GM12878 (cell line): ENCODE data around the gene BCKDK.

Source experiments
- BCL3 ChIP-seq: IDR thresholded peaks from 2 replicates; pipeline ENCODE4 v1.6.1; 2011; ENCODE audit warnings: borderline replicate concordance, low read depth, mild to moderate bottlenecking, moderate library complexity, low read length; ENCODE audit not compliant: insufficient read depth, poor library complexity, severe bottlenecking
- CEBPZ ChIP-seq: fragments of 150-350 bp; IDR thresholded peaks from 2 replicates; pipeline ENCODE4 v1.6.1; 2016; ENCODE audit warnings: low read depth, low read length
- CHD2 ChIP-seq: IDR thresholded peaks from 2 replicates; pipeline ENCODE4 v1.6.1; 2011; ENCODE audit warnings: low read depth, low read length, improper control_type of control experiment, borderline replicate concordance
- CTCF ChIP-seq, 3 experiments: IDR thresholded peaks in 2 of 3; conservative IDR thresholded peaks in 1 of 3; 2 replicates each; pipeline ENCODE4 v1.5.1; 2011; ENCODE audit warnings: low read depth in 3 of 3, low read length in 3 of 3, mild to moderate bottlenecking in 3 of 3, control low read depth in 2 of 3, moderate library complexity in 2 of 3, inconsistent platforms in 1 of 3, mixed read lengths in 1 of 3; ENCODE audit not compliant: control insufficient read depth in 2 of 3, insufficient read depth in 1 of 3; ENCODE audit errors: extremely low read depth in 1 of 3
- EGR1 ChIP-seq, 2 experiments: IDR thresholded peaks; 1 replicate in 1 of 2; 2 replicates in 1 of 2; pipeline ENCODE4 v1.6.1; 2011 to 2012; ENCODE audit warnings: low read depth in 2 of 2, low read length in 2 of 2, borderline replicate concordance in 1 of 2, mild to moderate bottlenecking in 1 of 2, moderate library complexity in 1 of 2
- EP300 ChIP-seq, 2 experiments: fragments of 150-350 bp in 1 of 2; IDR thresholded peaks; 2 replicates each; pipeline ENCODE4 v1.6.1; 2011 to 2012; ENCODE audit warnings: low read depth in 2 of 2, low read length in 2 of 2, borderline replicate concordance in 1 of 2, improper control_type of control experiment in 1 of 2, inconsistent platforms in 1 of 2; ENCODE audit not compliant: control insufficient read depth in 1 of 2
- NR2C1 ChIP-seq: fragments of 450-650 bp; IDR thresholded peaks from 2 replicates; pipeline ENCODE4 v1.6.1; 2017; ENCODE audit warnings: antibody characterized with exemption, mild to moderate bottlenecking, moderate library complexity
- POLR2A ChIP-seq: IDR thresholded peaks from 2 replicates; pipeline ENCODE4 v1.6.1; 2011; ENCODE audit warnings: low read depth, mild to moderate bottlenecking, low read length
- SMC3 ChIP-seq: IDR thresholded peaks from 2 replicates; pipeline ENCODE4 v1.6.1; 2011; ENCODE audit warnings: low read length, improper control_type of control experiment, borderline replicate concordance
- SRF ChIP-seq, 2 experiments: IDR thresholded peaks; 2 replicates each; pipeline ENCODE4 v1.6.1; 2011; ENCODE audit warnings: low read depth in 2 of 2, low read length in 2 of 2, mild to moderate bottlenecking in 1 of 2, moderate library complexity in 1 of 2
- YY1 ChIP-seq: IDR thresholded peaks from 2 replicates; pipeline ENCODE4 v1.6.1; 2011; ENCODE audit warnings: low read depth, mild to moderate bottlenecking, low read length
- TF ChIP-seq, protein P1 (sequence below): fragments of 450-650 bp; IDR thresholded peaks from 2 replicates; pipeline ENCODE4 v1.6.1; 2016; ENCODE audit warnings: mild to moderate bottlenecking
- TF ChIP-seq, protein P2 (sequence below): fragments of 450-650 bp; IDR thresholded peaks from 2 replicates; pipeline ENCODE4 v1.6.1; 2017; ENCODE audit warnings: mild to moderate bottlenecking, moderate library complexity

DNA sequence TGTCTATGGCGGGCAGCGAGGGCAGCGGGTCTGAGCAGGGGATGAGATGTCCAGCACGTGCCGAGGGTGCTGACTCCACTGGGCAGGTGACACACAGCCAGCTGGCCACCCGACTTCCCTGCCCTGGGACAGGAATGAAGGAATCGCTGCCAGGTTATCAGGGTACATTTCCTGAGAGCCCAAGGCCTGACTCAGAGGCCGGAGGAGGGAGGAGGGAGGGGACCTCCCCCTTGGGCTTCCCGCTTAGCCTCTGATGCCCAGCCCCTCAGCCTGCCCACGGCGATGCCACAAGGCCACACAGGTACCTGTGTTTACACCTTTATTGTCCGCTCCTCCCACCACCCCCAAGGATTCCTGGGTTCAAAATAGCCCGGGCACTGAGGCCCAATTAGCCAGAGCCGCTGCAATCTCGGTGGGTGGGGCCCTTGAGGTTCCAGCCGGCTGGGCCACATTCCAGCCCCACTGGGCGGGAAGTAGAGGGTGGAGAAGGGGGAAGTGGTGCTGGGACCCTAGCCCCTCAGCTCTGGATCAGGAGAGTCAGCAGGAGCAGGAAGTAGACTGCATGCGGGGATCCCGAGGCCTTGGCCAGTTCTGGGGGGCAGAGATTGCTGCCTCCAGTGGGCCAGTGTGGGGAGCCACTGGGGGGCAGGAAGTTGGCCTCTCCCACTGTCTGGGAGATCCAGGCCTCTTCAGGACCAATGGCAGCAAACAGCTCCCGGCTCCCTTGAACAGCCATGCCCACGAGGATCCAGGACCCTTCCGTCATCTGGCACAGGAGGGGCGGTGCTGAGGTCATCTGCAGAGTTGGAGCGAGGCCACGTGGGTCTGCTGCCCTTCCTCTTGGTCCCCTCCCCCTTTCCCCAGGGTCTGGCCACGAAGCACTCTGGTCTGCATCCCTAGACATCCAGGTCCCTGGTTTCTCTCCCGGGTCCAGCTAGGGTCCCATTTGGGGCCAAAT, 30.7 kb downstream of the BCKDK start:
- TF ChIP-seq CTCF (IDR thresholded peaks at IDR 0.05 in 2 of 3, conservative IDR thresholded peaks at IDR 0.05 in 1 of 3; ENCODE audit: control insufficient read depth in 2 of 3, extremely low read depth in 1 of 3, insufficient read depth in 1 of 3, low read depth in 3 of 3, low read length in 3 of 3) (no peak), SRF (IDR thresholded peaks at IDR 0.05; ENCODE audit: low read depth in 2 of 2, low read length in 2 of 2) (no peak), SMC3 (no peak), CHD2 (no peak), POLR2A (no peak), EGR1 (IDR thresholded peaks at IDR 0.05; ENCODE audit: borderline replicate concordance in 1 of 2, low read depth in 2 of 2, low read length in 2 of 2) (no peak), CEBPZ (no peak), EP300 (IDR thresholded peaks at IDR 0.05; ENCODE audit: borderline replicate concordance in 1 of 2, control insufficient read depth in 1 of 2, low read depth in 2 of 2, low read length in 2 of 2) (no peak), NR2C1 (no peak), BCL3 (no peak), YY1 (no peak)
- TF ChIP-seq, protein P1, sequence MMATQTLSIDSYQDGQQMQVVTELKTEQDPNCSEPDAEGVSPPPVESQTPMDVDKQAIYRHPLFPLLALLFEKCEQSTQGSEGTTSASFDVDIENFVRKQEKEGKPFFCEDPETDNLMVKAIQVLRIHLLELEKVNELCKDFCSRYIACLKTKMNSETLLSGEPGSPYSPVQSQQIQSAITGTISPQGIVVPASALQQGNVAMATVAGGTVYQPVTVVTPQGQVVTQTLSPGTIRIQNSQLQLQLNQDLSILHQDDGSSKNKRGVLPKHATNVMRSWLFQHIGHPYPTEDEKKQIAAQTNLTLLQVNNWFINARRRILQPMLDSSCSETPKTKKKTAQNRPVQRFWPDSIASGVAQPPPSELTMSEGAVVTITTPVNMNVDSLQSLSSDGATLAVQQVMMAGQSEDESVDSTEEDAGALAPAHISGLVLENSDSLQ, result no peak
- TF ChIP-seq, protein P2, sequence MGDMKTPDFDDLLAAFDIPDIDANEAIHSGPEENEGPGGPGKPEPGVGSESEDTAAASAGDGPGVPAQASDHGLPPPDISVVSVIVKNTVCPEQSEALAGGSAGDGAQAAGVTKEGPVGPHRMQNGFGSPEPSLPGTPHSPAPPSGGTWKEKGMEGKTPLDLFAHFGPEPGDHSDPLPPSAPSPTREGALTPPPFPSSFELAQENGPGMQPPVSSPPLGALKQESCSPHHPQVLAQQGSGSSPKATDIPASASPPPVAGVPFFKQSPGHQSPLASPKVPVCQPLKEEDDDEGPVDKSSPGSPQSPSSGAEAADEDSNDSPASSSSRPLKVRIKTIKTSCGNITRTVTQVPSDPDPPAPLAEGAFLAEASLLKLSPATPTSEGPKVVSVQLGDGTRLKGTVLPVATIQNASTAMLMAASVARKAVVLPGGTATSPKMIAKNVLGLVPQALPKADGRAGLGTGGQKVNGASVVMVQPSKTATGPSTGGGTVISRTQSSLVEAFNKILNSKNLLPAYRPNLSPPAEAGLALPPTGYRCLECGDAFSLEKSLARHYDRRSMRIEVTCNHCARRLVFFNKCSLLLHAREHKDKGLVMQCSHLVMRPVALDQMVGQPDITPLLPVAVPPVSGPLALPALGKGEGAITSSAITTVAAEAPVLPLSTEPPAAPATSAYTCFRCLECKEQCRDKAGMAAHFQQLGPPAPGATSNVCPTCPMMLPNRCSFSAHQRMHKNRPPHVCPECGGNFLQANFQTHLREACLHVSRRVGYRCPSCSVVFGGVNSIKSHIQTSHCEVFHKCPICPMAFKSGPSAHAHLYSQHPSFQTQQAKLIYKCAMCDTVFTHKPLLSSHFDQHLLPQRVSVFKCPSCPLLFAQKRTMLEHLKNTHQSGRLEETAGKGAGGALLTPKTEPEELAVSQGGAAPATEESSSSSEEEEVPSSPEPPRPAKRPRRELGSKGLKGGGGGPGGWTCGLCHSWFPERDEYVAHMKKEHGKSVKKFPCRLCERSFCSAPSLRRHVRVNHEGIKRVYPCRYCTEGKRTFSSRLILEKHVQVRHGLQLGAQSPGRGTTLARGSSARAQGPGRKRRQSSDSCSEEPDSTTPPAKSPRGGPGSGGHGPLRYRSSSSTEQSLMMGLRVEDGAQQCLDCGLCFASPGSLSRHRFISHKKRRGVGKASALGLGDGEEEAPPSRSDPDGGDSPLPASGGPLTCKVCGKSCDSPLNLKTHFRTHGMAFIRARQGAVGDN, result no peak
